ENCODE data around the gene RASSF4.

RASSF4 gene

GRCh38 chr10:44958196-44958897 is 1.3 kb upstream of the RASSF4 start:
- H3K27ac ChIP-seq (ENCODE audit: insufficient read depth in 1 of 2, low read depth in 1 of 2, low read length in 2 of 2, poor library complexity in 1 of 2, severe bottlenecking in 2 of 2) = no peak overlapping the region
- WGBS (ENCODE audit: insufficient coverage) = 91% methylated on average over 5 of the region's 5 CpGs
- peak overlapping the region in 6 of 7 experiments; percentile 68 to 85 (median 80) for H3K4me3 ChIP-seq (ENCODE audit: control insufficient read depth in 1 of 7, extremely low read depth in 1 of 7, insufficient read depth in 4 of 7, low read depth in 2 of 7, low read length in 6 of 7)
- POLR2A ChIA-PET = no interaction called here
- no peak for DNase-seq
- peaks cover 0 to 7% (median 2%) of the 10 kb centered on the region in 4 experiments for H3K36me3 ChIP-seq (ENCODE audit: control insufficient read depth in 4 of 4, insufficient read depth in 4 of 4, low read length in 3 of 4)
- H3K9me3 ChIP-seq (ENCODE audit: control extremely low read depth in 1 of 5, control insufficient read depth in 4 of 5, insufficient read depth in 2 of 5, low read depth in 1 of 5, low read length in 4 of 5) = no peaks in the 10 kb centered on the region
- H3K4me1 ChIP-seq (ENCODE audit: control extremely low read depth in 1 of 4, control insufficient read depth in 4 of 4, insufficient read depth in 4 of 4, low read length in 3 of 4) = peaks cover 6 to 39% (median 24%) of the 10 kb centered on the region in 4 experiments
- CTCF ChIA-PET = interaction anchor here (1.6 to 2.7 kb wide), 3 partner anchors 12 to 26 kb away, joined by 4 to 6 read pairs (median 5); no protein-coding TSS in a partner anchor
- no peaks in the 10 kb centered on the region for H3K27me3 ChIP-seq (replicated peaks in 2 of 5; ENCODE audit: control insufficient read depth in 4 of 5, insufficient read depth in 5 of 5, low read length in 4 of 5)

- DNase-seq = no peak
- no peaks in the 10 kb centered on the region for H3K27me3 ChIP-seq (replicated peaks in 2 of 5; ENCODE audit: control insufficient read depth in 4 of 5, insufficient read depth in 5 of 5, low read length in 4 of 5)
- no peaks in the 10 kb centered on the region for H3K9me3 ChIP-seq (ENCODE audit: control extremely low read depth in 1 of 5, control insufficient read depth in 4 of 5, insufficient read depth in 2 of 5, low read depth in 1 of 5, low read length in 4 of 5)
- H3K4me3 ChIP-seq (ENCODE audit: control insufficient read depth in 1 of 7, extremely low read depth in 1 of 7, insufficient read depth in 4 of 7, low read depth in 2 of 7, low read length in 6 of 7) = peak overlapping the region; percentile 57 to 85 (median 79)
- peak overlapping the region in 1 of 2 experiments; percentile 60 for H3K27ac ChIP-seq (ENCODE audit: insufficient read depth in 1 of 2, low read depth in 1 of 2, low read length in 2 of 2, poor library complexity in 1 of 2, severe bottlenecking in 2 of 2)
- H3K36me3 ChIP-seq (ENCODE audit: control insufficient read depth in 4 of 4, insufficient read depth in 4 of 4, low read length in 3 of 4) = peaks cover 0 to 7% (median 2%) of the 10 kb centered on the region in 4 experiments
- POLR2A ChIA-PET = no interaction called here
- WGBS (ENCODE audit: insufficient coverage) = 3% methylated on average over 5 of the region's 6 CpGs
- CTCF ChIA-PET = no interaction called here
- peaks cover 6 to 44% (median 24%) of the 10 kb centered on the region in 4 experiments for H3K4me1 ChIP-seq (ENCODE audit: control extremely low read depth in 1 of 4, control insufficient read depth in 4 of 4, insufficient read depth in 4 of 4, low read length in 3 of 4)
These were observed 730 bp upstream of the RASSF4 start for GRCh38 chr10:44958898-44959246.

GRCh38 chr10:44960088-44960460 is 472 bp downstream of the RASSF4 start:
- POLR2A ChIA-PET = interaction anchor here (0.6 kb wide), 1 partner anchor 13 kb away, joined by 3 read pairs; no protein-coding TSS in a partner anchor

GRCh38 chr10:44960482-44961229 is 1.1 kb downstream of the RASSF4 start:
- Histone ChIP-seq H3K4me3 (ENCODE audit: control insufficient read depth in 1 of 7, extremely low read depth in 1 of 7, insufficient read depth in 4 of 7, low read depth in 2 of 7, low read length in 6 of 7) (peak overlapping the region in 1 of 7 experiments; percentile 85), H3K27ac (ENCODE audit: insufficient read depth in 1 of 2, low read depth in 1 of 2, low read length in 2 of 2, poor library complexity in 1 of 2, severe bottlenecking in 2 of 2) (no peak overlapping the region), H3K27me3 (replicated peaks in 2 of 5; ENCODE audit: control insufficient read depth in 4 of 5, insufficient read depth in 5 of 5, low read length in 4 of 5) (no peaks in the 10 kb centered on the region), H3K4me1 (ENCODE audit: control extremely low read depth in 1 of 4, control insufficient read depth in 4 of 4, insufficient read depth in 4 of 4, low read length in 3 of 4) (peaks cover 6 to 58% (median 24%) of the 10 kb centered on the region in 4 experiments), H3K9me3 (ENCODE audit: control extremely low read depth in 1 of 5, control insufficient read depth in 4 of 5, insufficient read depth in 2 of 5, low read depth in 1 of 5, low read length in 4 of 5) (no peaks in the 10 kb centered on the region), H3K36me3 (ENCODE audit: control insufficient read depth in 4 of 4, insufficient read depth in 4 of 4, low read length in 3 of 4) (peaks cover 0 to 6% (median 2%) of the 10 kb centered on the region in 4 experiments)
- ChIA-PET POLR2A (interaction anchor here (0.6 to 1.1 kb wide), 2 partner anchors 10 to 13 kb away, joined by 3 to 4 read pairs; no protein-coding TSS in a partner anchor), CTCF (interaction anchor here (1.2 to 3.9 kb wide), 3 partner anchors 16 to 103 kb away, joined by 3 to 32 read pairs (median 8); no protein-coding TSS in a partner anchor)
- no peak for DNase-seq
- 96% methylated on average over 7 of the region's 7 CpGs for WGBS (ENCODE audit: insufficient coverage)

More at GRCh38 chr10:44960088-44960460, 472 bp downstream of the RASSF4 start:
- no peaks in the 10 kb centered on the region for H3K9me3 ChIP-seq (ENCODE audit: control extremely low read depth in 1 of 5, control insufficient read depth in 4 of 5, insufficient read depth in 2 of 5, low read depth in 1 of 5, low read length in 4 of 5)
- peaks cover 0 to 7% (median 2%) of the 10 kb centered on the region in 4 experiments for H3K36me3 ChIP-seq (ENCODE audit: control insufficient read depth in 4 of 4, insufficient read depth in 4 of 4, low read length in 3 of 4)
- peaks cover 6 to 54% (median 24%) of the 10 kb centered on the region in 4 experiments for H3K4me1 ChIP-seq (ENCODE audit: control extremely low read depth in 1 of 4, control insufficient read depth in 4 of 4, insufficient read depth in 4 of 4, low read length in 3 of 4)
- H3K27me3 ChIP-seq (replicated peaks in 2 of 5; ENCODE audit: control insufficient read depth in 4 of 5, insufficient read depth in 5 of 5, low read length in 4 of 5) = no peaks in the 10 kb centered on the region
- no peak overlapping the region for H3K27ac ChIP-seq (ENCODE audit: insufficient read depth in 1 of 2, low read depth in 1 of 2, low read length in 2 of 2, poor library complexity in 1 of 2, severe bottlenecking in 2 of 2)
- peak overlapping the region in 6 of 7 experiments; percentile 46 to 85 (median 56) for H3K4me3 ChIP-seq (ENCODE audit: control insufficient read depth in 1 of 7, extremely low read depth in 1 of 7, insufficient read depth in 4 of 7, low read depth in 2 of 7, low read length in 6 of 7)
- CTCF ChIA-PET = interaction anchor here (2.2 to 3.9 kb wide), 2 partner anchors 16 to 28 kb away, joined by 8 to 32 read pairs; no protein-coding TSS in a partner anchor
- 62% methylated on average over 6 of the region's 8 CpGs for WGBS (ENCODE audit: insufficient coverage)
- no peak for DNase-seq

GRCh38 chr10:44961230-44961571 is 1.6 kb downstream of the RASSF4 start:
- H3K27ac ChIP-seq (ENCODE audit: insufficient read depth in 1 of 2, low read depth in 1 of 2, low read length in 2 of 2, poor library complexity in 1 of 2, severe bottlenecking in 2 of 2) = no peak overlapping the region
- no peak overlapping the region for H3K4me3 ChIP-seq (ENCODE audit: control insufficient read depth in 1 of 7, extremely low read depth in 1 of 7, insufficient read depth in 4 of 7, low read depth in 2 of 7, low read length in 6 of 7)
- WGBS (ENCODE audit: insufficient coverage) = 97% methylated on average over 3 of the region's 4 CpGs
- peaks cover 9 to 61% (median 26%) of the 10 kb centered on the region in 4 experiments for H3K4me1 ChIP-seq (ENCODE audit: control extremely low read depth in 1 of 4, control insufficient read depth in 4 of 4, insufficient read depth in 4 of 4, low read length in 3 of 4)
- ChIA-PET POLR2A (interaction anchor here (1.1 kb wide), 1 partner anchor 11 kb away, joined by 4 read pairs; no protein-coding TSS in a partner anchor), CTCF (interaction anchor here (1.2 to 3.9 kb wide), 3 partner anchors 15 to 103 kb away, joined by 3 to 32 read pairs (median 8); no protein-coding TSS in a partner anchor)
- no peaks in the 10 kb centered on the region for H3K9me3 ChIP-seq (ENCODE audit: control extremely low read depth in 1 of 5, control insufficient read depth in 4 of 5, insufficient read depth in 2 of 5, low read depth in 1 of 5, low read length in 4 of 5)
- peaks cover 0 to 4% (median 2%) of the 10 kb centered on the region in 4 experiments for H3K36me3 ChIP-seq (ENCODE audit: control insufficient read depth in 4 of 4, insufficient read depth in 4 of 4, low read length in 3 of 4)
- DNase-seq = no peak
- H3K27me3 ChIP-seq (replicated peaks in 2 of 5; ENCODE audit: control insufficient read depth in 4 of 5, insufficient read depth in 5 of 5, low read length in 4 of 5) = no peaks in the 10 kb centered on the region

GRCh38 chr10:44961931-44962750 is 2.5 kb downstream of the RASSF4 start:
- 90% methylated on average over 9 of the region's 11 CpGs for WGBS (ENCODE audit: insufficient coverage)
- no peak for DNase-seq
- H3K4me3 ChIP-seq (ENCODE audit: control insufficient read depth in 1 of 7, extremely low read depth in 1 of 7, insufficient read depth in 4 of 7, low read depth in 2 of 7, low read length in 6 of 7) = no peak overlapping the region
- peaks cover 11 to 69% (median 31%) of the 10 kb centered on the region in 4 experiments for H3K4me1 ChIP-seq (ENCODE audit: control extremely low read depth in 1 of 4, control insufficient read depth in 4 of 4, insufficient read depth in 4 of 4, low read length in 3 of 4)
- no peaks in the 10 kb centered on the region for H3K36me3 ChIP-seq (ENCODE audit: control insufficient read depth in 4 of 4, insufficient read depth in 4 of 4, low read length in 3 of 4)
- no peak overlapping the region for H3K27ac ChIP-seq (ENCODE audit: insufficient read depth in 1 of 2, low read depth in 1 of 2, low read length in 2 of 2, poor library complexity in 1 of 2, severe bottlenecking in 2 of 2)
- H3K27me3 ChIP-seq (replicated peaks in 2 of 5; ENCODE audit: control insufficient read depth in 4 of 5, insufficient read depth in 5 of 5, low read length in 4 of 5) = no peaks in the 10 kb centered on the region
- POLR2A ChIA-PET = interaction anchor here (1.1 kb wide), 1 partner anchor 12 kb away, joined by 4 read pairs; no protein-coding TSS in a partner anchor
- CTCF ChIA-PET = interaction anchor here (0.9 to 4.8 kb wide), 8 partner anchors 10 to 104 kb away, joined by 3 to 32 read pairs (median 6); no protein-coding TSS in a partner anchor
- no peaks in the 10 kb centered on the region for H3K9me3 ChIP-seq (ENCODE audit: control extremely low read depth in 1 of 5, control insufficient read depth in 4 of 5, insufficient read depth in 2 of 5, low read depth in 1 of 5, low read length in 4 of 5)
